K562 (cell line): ENCODE data around the gene SFXN5. TPM values are rescaled to one million over a fixed set of nuclear protein-coding genes. Genes with fewer than 3 reads are reported as not detected.

ENCODE experiments used
- ATAC-seq: fragments of 200-7000 bp; cut with Tn5 transposase; 3 replicates; pipeline ENCODE4 v1.9.1; 2020; ENCODE audit warnings: moderate library complexity
- BruUV-seq: library from RNA; stranded (reverse); fragments of 400-500 nt; replicated peaks from 2 replicates; lab custom pipeline; 2021; lab: Mats Ljungman, UMichigan
- CTCF ChIA-PET: fragments of 300-600 bp; formaldehyde crosslinking; extraction: SDS; loops from one replicate; lab custom pipeline; 2021; ENCODE audit warnings: low intra/inter-chr PET ratio; lab: Yijun Ruan, JAX
- POLR2A ChIA-PET: fragments of 300-600, 350-650 bp; sonication (Branson Sonifier 250); formaldehyde crosslinking; extraction: SDS; loops from one replicate; lab custom pipeline; 2021; ENCODE audit warnings: antibody characterized with exemption, inconsistent platforms; lab: Yijun Ruan, JAX
- DNase-seq, 4 experiments: peaks; one replicate each; pipeline versions ENCODE4 v3.0.0 to v3.0.0-alpha.2; 2011 to 2018; ENCODE audit warnings: low spot score in 3 of 4, mixed read lengths in 3 of 4; ENCODE audit errors: extremely low read depth in 1 of 4
- FAIRE-seq: peaks from 2 replicates; lab custom pipeline; 2011; peaks lifted over from hg19 to GRCh38; lab: Jason Lieb, UNC
- H2AFZ ChIP-seq: 2 replicates; pipeline ENCODE4 v1.6.0; 2011; ENCODE audit warnings: low read depth, low read length, control low read depth, inconsistent platforms
- H3K27ac ChIP-seq: fragments of 200-600 bp; 3 replicates; pipeline ENCODE4 v1.8.0; 2011; ENCODE audit warnings: low read depth, mild to moderate bottlenecking, control low read depth, inconsistent platforms, low read length, moderate library complexity, mixed read lengths; ENCODE audit errors: extremely low read depth
- H3K27me3 ChIP-seq, 2 experiments: fragments of 300-600 bp in 1 of 2; 2 replicates in 1 of 2; 3 replicates in 1 of 2; pipeline versions ENCODE4 v1.6.0 to v1.8.0; 2011; ENCODE audit warnings: inconsistent platforms in 2 of 2, low read length in 2 of 2, mild to moderate bottlenecking in 1 of 2, mixed read lengths in 1 of 2, moderate library complexity in 1 of 2; ENCODE audit not compliant: control insufficient read depth in 2 of 2, insufficient read depth in 2 of 2
- H3K36me3 ChIP-seq: fragments of 300-600 bp; 3 replicates; pipeline ENCODE4 v1.8.0; 2011; ENCODE audit warnings: mild to moderate bottlenecking, low read length, inconsistent platforms; ENCODE audit not compliant: control insufficient read depth, insufficient read depth
- H3K4me1 ChIP-seq, 2 experiments: fragments of 200-600 bp in 1 of 2; replicated peaks in 1 of 2; 2 replicates in 1 of 2; 3 replicates in 1 of 2; pipeline versions ENCODE4 v1.5.1 to v1.8.0; 2011; ENCODE audit warnings: inconsistent platforms in 2 of 2, low read length in 2 of 2, mild to moderate bottlenecking in 1 of 2, mixed read lengths in 1 of 2, moderate library complexity in 1 of 2; ENCODE audit not compliant: control insufficient read depth in 2 of 2, insufficient read depth in 2 of 2
- H3K4me2 ChIP-seq: 2 replicates; pipeline ENCODE4 v1.6.1; 2011; ENCODE audit warnings: low read length, control low read depth, inconsistent platforms, mixed read lengths; ENCODE audit not compliant: insufficient read depth
- H3K4me3 ChIP-seq: fragments of 200-600 bp; sonication (generic), shearing (Covaris generic); 2 replicates; pipeline ENCODE4 v1.5.1; 2016; ENCODE audit warnings: control low read depth, inconsistent platforms
- H3K79me2 ChIP-seq: fragments of 200-600 bp; 3 replicates; pipeline ENCODE4 v1.8.0; 2011; ENCODE audit warnings: low read length, inconsistent platforms; ENCODE audit not compliant: control insufficient read depth, insufficient read depth
- H3K9ac ChIP-seq, 2 experiments: 2 replicates each; pipeline versions ENCODE4 v1.6.0 to v1.6.1; 2011; ENCODE audit warnings: low read depth in 2 of 2, low read length in 2 of 2, control low read depth in 1 of 2, inconsistent platforms in 1 of 2, mild to moderate bottlenecking in 1 of 2, mixed read lengths in 1 of 2; ENCODE audit not compliant: insufficient read depth in 1 of 2
- H3K9me1 ChIP-seq: one replicate; pipeline ENCODE4 v1.6.0; 2011; ENCODE audit warnings: inconsistent platforms, mild to moderate bottlenecking, low read length, moderate library complexity; ENCODE audit not compliant: control insufficient read depth, insufficient read depth
- H3K9me3 ChIP-seq: replicated peaks from 2 replicates; pipeline ENCODE4 v1.5.1; 2011; ENCODE audit warnings: low read depth, low read length, inconsistent platforms; ENCODE audit not compliant: control insufficient read depth, insufficient read depth
- H4K20me1 ChIP-seq: replicated peaks from 2 replicates; pipeline ENCODE4 v1.6.1; 2011; ENCODE audit warnings: low read length, inconsistent platforms, mixed read lengths; ENCODE audit not compliant: control insufficient read depth, insufficient read depth
- BHLHE40 ChIP-seq: IDR thresholded peaks from 2 replicates; pipeline ENCODE4 v1.6.1; 2011; ENCODE audit warnings: low read length, improper control_type of control experiment
- CBX2 ChIP-seq: fragments of 200-600 bp; sonication (generic); IDR thresholded peaks from one replicate; pipeline ENCODE4 v1.6.1; 2012; ENCODE audit warnings: mild to moderate bottlenecking, low read length, inconsistent platforms; ENCODE audit not compliant: insufficient read depth, poor library complexity, severe bottlenecking
- EGR1 ChIP-seq: fragments of 450-650 bp; conservative IDR thresholded peaks from 2 replicates; pipeline ENCODE4 v1.6.1; 2017; ENCODE audit warnings: mild to moderate bottlenecking
- GABPB2 ChIP-seq: fragments of 250-450 bp; sonication (Bioruptor Pico); conservative IDR thresholded peaks from 2 replicates; pipeline ENCODE4 v1.5.1; 2021; ENCODE audit warnings: mild to moderate bottlenecking
- KLF1 ChIP-seq: fragments of 450-650 bp; IDR thresholded peaks from 2 replicates; pipeline ENCODE4 v1.6.1; 2016; ENCODE audit warnings: missing genetic modification characterization, missing compliant biosample characterization
- NEUROD1 ChIP-seq: fragments of 150-350 bp; IDR thresholded peaks from 2 replicates; pipeline ENCODE4 v1.6.1; 2014; ENCODE audit warnings: borderline replicate concordance, low read length, low read depth; ENCODE audit not compliant: partially characterized antibody
- NFYB ChIP-seq: IDR thresholded peaks from 2 replicates; pipeline ENCODE4 v1.6.1; 2011; ENCODE audit warnings: mild to moderate bottlenecking, moderate library complexity; ENCODE audit not compliant: insufficient read length; ENCODE audit errors: extremely low read depth
- NKRF ChIP-seq: fragments of 450-650 bp; IDR thresholded peaks from 2 replicates; pipeline ENCODE4 v1.6.1; 2016; ENCODE audit warnings: borderline replicate concordance
- NR2C1 ChIP-seq, 2 experiments: fragments of 450-650 bp; IDR thresholded peaks; 2 replicates each; pipeline ENCODE4 v1.6.1; 2017; ENCODE audit warnings: mild to moderate bottlenecking in 2 of 2, antibody characterized with exemption in 1 of 2, inconsistent platforms in 1 of 2, missing compliant biosample characterization in 1 of 2, missing genetic modification characterization in 1 of 2
- NR2F6 ChIP-seq: fragments of 450-650 bp; formaldehyde crosslinking; IDR thresholded peaks from 2 replicates; pipeline ENCODE4 v1.4.0; 2020; ENCODE audit warnings: mild to moderate bottlenecking
- POLR2AphosphoS5 ChIP-seq: IDR thresholded peaks from 2 replicates; pipeline ENCODE4 v1.6.1; 2011; ENCODE audit warnings: mild to moderate bottlenecking, low read depth, low read length, moderate library complexity; ENCODE audit not compliant: control insufficient read depth, insufficient read depth
- RBM25 ChIP-seq: fragments of 200-400 bp; formaldehyde crosslinking; IDR thresholded peaks from 2 replicates; pipeline ENCODE4 v1.6.1; 2018; ENCODE audit warnings: low read length, low read depth, moderate library complexity; ENCODE audit not compliant: severe bottlenecking
- U2AF2 ChIP-seq: fragments of 200-400 bp; formaldehyde crosslinking; optimal IDR thresholded peaks from 2 replicates; pipeline ENCODE3; 2017; ENCODE audit warnings: low read depth, mild to moderate bottlenecking, low read length
- ZNF282 ChIP-seq: sonication (generic); formaldehyde crosslinking; IDR thresholded peaks from 2 replicates; pipeline ENCODE4 v1.8.1; 2023; ENCODE audit warnings: missing genetic modification reagents
- WGBS: fragments of 100-300 bp; shearing (Covaris generic); methylation state at CpG from one replicate; pipeline ENCODE4 v1.1.6; 2016; ENCODE audit warnings: low coverage, mixed read lengths; ENCODE audit not compliant: insufficient coverage; ENCODE audit errors: missing lambda C conversion rate; 5-methylcytosine and 5-hydroxymethylcytosine counted together
- in situ Hi-C: fragments of 300-500 bp; cut with MboI; formaldehyde crosslinking; loops from 4 replicates; pipeline ENCODE4 v1.15.0; 2018; ENCODE audit warnings: inconsistent platforms, mixed read lengths
- intact Hi-C: fragments of 100-400 bp; cut with micrococcal nuclease; formaldehyde crosslinking; loops from 2 replicates; pipeline ENCODE4 v1.14.2; 2022
- polyA plus RNA-seq, 8 experiments: library from polyadenylated mRNA; depleted of rRNA in 4 of 8; stranded (reverse) in 5 of 8; unstranded in 3 of 8; fragments of >200 nt; fragmentation: Nextera tagmentation in 2 of 8; fragmentation: Illumina TruSeq in 1 of 8; extraction: Ambion mirVana in 2 of 8; extraction: Trizol in 1 of 8; gene quantifications; 2 replicates each; pipeline versions ENCODE4 v1.2.1 to v1.2.3, GENCODE V29; 2011 to 2014; ENCODE audit warnings: inconsistent platforms in 1 of 8, missing spikeins in 1 of 8
- total RNA-seq, 7 experiments: library from RNA; depleted of rRNA in 6 of 7; stranded (reverse); fragments of >200 nt in 6 of 7; fragmentation: Illumina TruSeq in 2 of 7; extraction: Trizol in 2 of 7; gene quantifications; 2 replicates each; pipeline versions ENCODE4 v1.2.1 to v1.2.3, GENCODE V29; 2011 to 2021; ENCODE audit warnings: low replicate concordance in 1 of 7
- TF ChIP-seq, protein P1 (sequence below): sonication (generic); formaldehyde crosslinking; IDR thresholded peaks from 2 replicates; pipeline ENCODE4 v1.8.0; 2023; ENCODE audit warnings: mild to moderate bottlenecking, missing genetic modification reagents

SFXN5 gene
- total and polyA plus RNA-seq, 9 of the 15 experiments (the other 6 are each of a cell fraction or from before 2014, with no cell fraction given), result 8.3 to 22.6 (median 16.0) TPM

- TF ChIP-seq GABPB2 (CRISPR knock-in tag) (no peak), U2AF2 (no peak), NR2F6 (CRISPR knock-in tag) (no peak), ZNF282 (CRISPR knock-in tag) (no peak), BHLHE40 (no peak), KLF1 (no peak), NR2C1 (IDR thresholded peaks at IDR 0.05) (no peak), NR2C1 (tag; IDR thresholded peaks at IDR 0.05) (no peak)
Measured at GRCh38 chr2:72968286-72968685, 103.2 kb downstream of the SFXN5 start (continued).

GRCh38 chr2:72965770-72966450 lies 105.6 kb downstream of the SFXN5 start:
- H3K9me1 ChIP-seq, result no peaks in the 10 kb centered on the region
- no peaks in the 10 kb centered on the region for H3K9me3 ChIP-seq
- H4K20me1 ChIP-seq, result no peaks in the 10 kb centered on the region; the same call in 1 of the 2 replicates
- no TSS peak for BruUV-seq
- no peak overlapping the region for H2AFZ ChIP-seq
- H3K79me2 ChIP-seq, result no peaks in the 10 kb centered on the region
- peaks cover 0 to 8% of the 10 kb centered on the region in 2 experiments; a peak in 1 of 5 replicates for H3K4me1 ChIP-seq
- ChIA-PET POLR2A (interaction anchor here (0.7 to 1.0 kb wide), 3 partner anchors 19 to 286 kb away, joined by 3 to 4 read pairs (median 3); no protein-coding TSS in a partner anchor), CTCF (interaction anchor here (0.6 kb wide), 1 partner anchor 26 kb away, joined by 3 read pairs; no protein-coding TSS in a partner anchor)
- no peak overlapping the region for H3K4me3 ChIP-seq
- in situ Hi-C loops (no loop called here), intact Hi-C loops (no loop called here)
- DNase-seq, result no peak
- no peaks in the 10 kb centered on the region for H3K27me3 ChIP-seq
- no peak overlapping the region for H3K27ac ChIP-seq
- no peaks in the 10 kb centered on the region for H3K36me3 ChIP-seq
- no peak for ATAC-seq
- no peak overlapping the region for H3K4me2 ChIP-seq
- no peak overlapping the region for H3K9ac ChIP-seq
- FAIRE-seq, result no peak
- 60% methylated on average over 11 of the region's 14 CpGs for WGBS
- TF ChIP-seq NKRF (no peak), EGR1 (no peak), RBM25 (no peak), NEUROD1 (no peak), POLR2AphosphoS5 (no peak), NFYB (no peak), CBX2 (no peak)
- TF ChIP-seq, protein P1, sequence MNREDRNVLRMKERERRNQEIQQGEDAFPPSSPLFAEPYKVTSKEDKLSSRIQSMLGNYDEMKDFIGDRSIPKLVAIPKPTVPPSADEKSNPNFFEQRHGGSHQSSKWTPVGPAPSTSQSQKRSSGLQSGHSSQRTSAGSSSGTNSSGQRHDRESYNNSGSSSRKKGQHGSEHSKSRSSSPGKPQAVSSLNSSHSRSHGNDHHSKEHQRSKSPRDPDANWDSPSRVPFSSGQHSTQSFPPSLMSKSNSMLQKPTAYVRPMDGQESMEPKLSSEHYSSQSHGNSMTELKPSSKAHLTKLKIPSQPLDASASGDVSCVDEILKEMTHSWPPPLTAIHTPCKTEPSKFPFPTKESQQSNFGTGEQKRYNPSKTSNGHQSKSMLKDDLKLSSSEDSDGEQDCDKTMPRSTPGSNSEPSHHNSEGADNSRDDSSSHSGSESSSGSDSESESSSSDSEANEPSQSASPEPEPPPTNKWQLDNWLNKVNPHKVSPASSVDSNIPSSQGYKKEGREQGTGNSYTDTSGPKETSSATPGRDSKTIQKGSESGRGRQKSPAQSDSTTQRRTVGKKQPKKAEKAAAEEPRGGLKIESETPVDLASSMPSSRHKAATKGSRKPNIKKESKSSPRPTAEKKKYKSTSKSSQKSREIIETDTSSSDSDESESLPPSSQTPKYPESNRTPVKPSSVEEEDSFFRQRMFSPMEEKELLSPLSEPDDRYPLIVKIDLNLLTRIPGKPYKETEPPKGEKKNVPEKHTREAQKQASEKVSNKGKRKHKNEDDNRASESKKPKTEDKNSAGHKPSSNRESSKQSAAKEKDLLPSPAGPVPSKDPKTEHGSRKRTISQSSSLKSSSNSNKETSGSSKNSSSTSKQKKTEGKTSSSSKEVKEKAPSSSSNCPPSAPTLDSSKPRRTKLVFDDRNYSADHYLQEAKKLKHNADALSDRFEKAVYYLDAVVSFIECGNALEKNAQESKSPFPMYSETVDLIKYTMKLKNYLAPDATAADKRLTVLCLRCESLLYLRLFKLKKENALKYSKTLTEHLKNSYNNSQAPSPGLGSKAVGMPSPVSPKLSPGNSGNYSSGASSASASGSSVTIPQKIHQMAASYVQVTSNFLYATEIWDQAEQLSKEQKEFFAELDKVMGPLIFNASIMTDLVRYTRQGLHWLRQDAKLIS (CRISPR knock-in tag), result no peak
